Stimulated activated effector memory CD8-positive, alpha-beta T cell treated with anti-CD3 and anti-CD28 coated beads, Interleukin-12 subunit alpha, Interleukin-12 subunit beta, amount 100 ng/mL, for 72 hours (primary cell): Measurements from ENCODE around the gene FTCDNL1.

Experiments
- ATAC-seq: fragments of 150-1000 bp; cut with Tn5 transposase; 2 replicates; pipeline ENCODE4 v1.10.0; 2021
- DNase-seq, 2 donors: peaks; one replicate each; pipeline ENCODE4 v3.0.0; 2021 to 2022; ENCODE audit warnings: low spot score in 2 of 2
- H3K27ac Mint-ChIP-seq: one replicate; pipeline ENCODE4 v1.8.0; 2022; ENCODE audit warnings: mild to moderate bottlenecking, mixed read lengths
- H3K36me3 Mint-ChIP-seq: one replicate; pipeline ENCODE4 v1.8.0; 2022; ENCODE audit warnings: mild to moderate bottlenecking, mixed read lengths
- H3K4me1 Mint-ChIP-seq: one replicate; pipeline ENCODE4 v1.8.0; 2022; ENCODE audit warnings: mixed read lengths
- H3K4me3 Mint-ChIP-seq: one replicate; pipeline ENCODE4 v1.8.0; 2022; ENCODE audit warnings: mild to moderate bottlenecking, mixed read lengths
- H3K9me3 Mint-ChIP-seq: one replicate; pipeline ENCODE4 v1.8.0; 2022; ENCODE audit warnings: mixed read lengths

Gene FTCDNL1

GRCh38 chr2:199777315-199777714, 73.7 kb downstream of the FTCDNL1 start:
- no peak overlapping the region for H3K4me3 Mint-ChIP-seq
- H3K9me3 Mint-ChIP-seq, result no peaks in the 10 kb centered on the region
- no peaks in the 10 kb centered on the region for H3K4me1 Mint-ChIP-seq
- ATAC-seq (no peak), DNase-seq (no peak)
- H3K27ac Mint-ChIP-seq, result no peak overlapping the region
- no peaks in the 10 kb centered on the region for H3K36me3 Mint-ChIP-seq

- no peak overlapping the region for H3K27ac Mint-ChIP-seq
- no peak for DNase-seq
- no peaks in the 10 kb centered on the region for H3K9me3 Mint-ChIP-seq
- no peak overlapping the region for H3K4me3 Mint-ChIP-seq
- H3K4me1 Mint-ChIP-seq, result no peaks in the 10 kb centered on the region
- no peak for ATAC-seq
- no peaks in the 10 kb centered on the region for H3K36me3 Mint-ChIP-seq
Measured at GRCh38 chr2:199775267-199775666, 75.7 kb downstream of the FTCDNL1 start.

GRCh38 chr2:199772035-199772976, 78.7 kb downstream of the FTCDNL1 start:
- no peak for DNase-seq
- Mint-ChIP-seq H3K4me3 (no peak overlapping the region), H3K27ac (no peak overlapping the region), H3K9me3 (no peaks in the 10 kb centered on the region), H3K36me3 (no peaks in the 10 kb centered on the region), H3K4me1 (no peaks in the 10 kb centered on the region)
- ATAC-seq, result peak; percentile 53

GRCh38 chr2:199770716-199771115, 80.3 kb downstream of the FTCDNL1 start:
- no peak overlapping the region for H3K27ac Mint-ChIP-seq
- no peak overlapping the region for H3K4me3 Mint-ChIP-seq
- ATAC-seq (no peak), DNase-seq (no peak)
- H3K9me3 Mint-ChIP-seq, result no peaks in the 10 kb centered on the region
- no peaks in the 10 kb centered on the region for H3K36me3 Mint-ChIP-seq
- H3K4me1 Mint-ChIP-seq, result no peaks in the 10 kb centered on the region

GRCh38 chr2:199765646-199766045, 85.3 kb downstream of the FTCDNL1 start:
- Mint-ChIP-seq H3K27ac (no peak overlapping the region), H3K4me3 (no peak overlapping the region), H3K36me3 (no peaks in the 10 kb centered on the region), H3K4me1 (no peaks in the 10 kb centered on the region), H3K9me3 (no peaks in the 10 kb centered on the region)
- ATAC-seq (no peak), DNase-seq (no peak)

- no peaks in the 10 kb centered on the region for H3K36me3 Mint-ChIP-seq
- no peak overlapping the region for H3K27ac Mint-ChIP-seq
- no peak for ATAC-seq
- H3K4me1 Mint-ChIP-seq, result no peaks in the 10 kb centered on the region
- H3K4me3 Mint-ChIP-seq, result no peak overlapping the region
- no peak for DNase-seq
- H3K9me3 Mint-ChIP-seq, result no peaks in the 10 kb centered on the region
Measured at GRCh38 chr2:199764273-199764800, 86.7 kb downstream of the FTCDNL1 start.

GRCh38 chr2:199762963-199763362, 88.0 kb downstream of the FTCDNL1 start:
- H3K27ac Mint-ChIP-seq, result no peak overlapping the region
- H3K9me3 Mint-ChIP-seq, result no peaks in the 10 kb centered on the region
- no peaks in the 10 kb centered on the region for H3K4me1 Mint-ChIP-seq
- H3K36me3 Mint-ChIP-seq, result no peaks in the 10 kb centered on the region
- H3K4me3 Mint-ChIP-seq, result no peak overlapping the region
- ATAC-seq (no peak), DNase-seq (no peak)

- Mint-ChIP-seq H3K9me3 (no peaks in the 10 kb centered on the region), H3K27ac (no peak overlapping the region), H3K4me3 (no peak overlapping the region), H3K36me3 (no peaks in the 10 kb centered on the region), H3K4me1 (no peaks in the 10 kb centered on the region)
- ATAC-seq (no peak), DNase-seq (no peak)
Measured at GRCh38 chr2:199760574-199760973, 90.4 kb downstream of the FTCDNL1 start.

GRCh38 chr2:199757233-199757870, 93.6 kb downstream of the FTCDNL1 start:
- Mint-ChIP-seq H3K4me1 (no peaks in the 10 kb centered on the region), H3K36me3 (no peaks in the 10 kb centered on the region), H3K9me3 (no peaks in the 10 kb centered on the region), H3K27ac (no peak overlapping the region), H3K4me3 (no peak overlapping the region)
- DNase-seq, result no peak
- ATAC-seq, result no peak

GRCh38 chr2:199756743-199757142, 94.2 kb downstream of the FTCDNL1 start:
- no peak overlapping the region for H3K27ac Mint-ChIP-seq
- H3K9me3 Mint-ChIP-seq, result no peaks in the 10 kb centered on the region
- no peak overlapping the region for H3K4me3 Mint-ChIP-seq
- no peak for ATAC-seq
- no peaks in the 10 kb centered on the region for H3K4me1 Mint-ChIP-seq
- no peak for DNase-seq
- H3K36me3 Mint-ChIP-seq, result no peaks in the 10 kb centered on the region

GRCh38 chr2:199756211-199756610, 94.8 kb downstream of the FTCDNL1 start:
- Mint-ChIP-seq H3K4me1 (no peaks in the 10 kb centered on the region), H3K9me3 (no peaks in the 10 kb centered on the region), H3K4me3 (no peak overlapping the region), H3K27ac (no peak overlapping the region), H3K36me3 (no peaks in the 10 kb centered on the region)
- ATAC-seq, result no peak
- no peak for DNase-seq

- H3K27ac Mint-ChIP-seq, result no peak overlapping the region
- H3K9me3 Mint-ChIP-seq, result no peaks in the 10 kb centered on the region
- no peak overlapping the region for H3K4me3 Mint-ChIP-seq
- H3K4me1 Mint-ChIP-seq, result no peaks in the 10 kb centered on the region
- no peaks in the 10 kb centered on the region for H3K36me3 Mint-ChIP-seq
- DNase-seq, result no peak
- ATAC-seq, result no peak
Measured at GRCh38 chr2:199754766-199755165, 96.2 kb downstream of the FTCDNL1 start.

- H3K4me3 Mint-ChIP-seq, result no peak overlapping the region
- ATAC-seq (no peak), DNase-seq (no peak)
- H3K9me3 Mint-ChIP-seq, result no peaks in the 10 kb centered on the region
- H3K27ac Mint-ChIP-seq, result no peak overlapping the region
- no peaks in the 10 kb centered on the region for H3K36me3 Mint-ChIP-seq
- H3K4me1 Mint-ChIP-seq, result no peaks in the 10 kb centered on the region
Measured at GRCh38 chr2:199751492-199752120, 99.4 kb downstream of the FTCDNL1 start.

- ATAC-seq (no peak), DNase-seq (no peak)
- no peak overlapping the region for H3K4me3 Mint-ChIP-seq
- H3K27ac Mint-ChIP-seq, result no peak overlapping the region
- H3K9me3 Mint-ChIP-seq, result no peaks in the 10 kb centered on the region
- no peaks in the 10 kb centered on the region for H3K36me3 Mint-ChIP-seq
- H3K4me1 Mint-ChIP-seq, result no peaks in the 10 kb centered on the region
Measured at GRCh38 chr2:199749571-199749970, 101.4 kb downstream of the FTCDNL1 start.

- no peak overlapping the region for H3K27ac Mint-ChIP-seq
Measured at GRCh38 chr2:199744724-199745123, 106.3 kb downstream of the FTCDNL1 start.

More at GRCh38 chr2:199744724-199745123, 106.3 kb downstream of the FTCDNL1 start:
- Mint-ChIP-seq H3K9me3 (no peaks in the 10 kb centered on the region), H3K4me3 (no peak overlapping the region), H3K36me3 (no peaks in the 10 kb centered on the region), H3K4me1 (peaks cover 4% of the 10 kb centered on the region)
- DNase-seq, result no peak
- no peak for ATAC-seq
